Urothelium cell line (cell line): Measurements from ENCODE around the gene RUNX2.

Experiments
- DNase-seq: peaks from one replicate; pipeline ENCODE4 v3.0.0; 2011; ENCODE audit warnings: low spot score, mixed read lengths
- FAIRE-seq: peaks from 2 replicates; lab custom pipeline; 2011; peaks lifted over from hg19 to GRCh38; lab: Jason Lieb, UNC

The RUNX2 gene

GRCh38 chr6:45685076-45685475 lies 356.9 kb downstream of the RUNX2 start:
- no peak for FAIRE-seq
- peak; percentile 16 for DNase-seq

GRCh38 chr6:45686841-45687569 lies 358.9 kb downstream of the RUNX2 start:
- DNase-seq, result no peak
- no peak for FAIRE-seq

GRCh38 chr6:45687570-45687969 lies 359.4 kb downstream of the RUNX2 start:
- DNase-seq (no peak), FAIRE-seq (no peak)

- no peak for FAIRE-seq
- no peak for DNase-seq
Measured at GRCh38 chr6:45688180-45688579, 360.1 kb downstream of the RUNX2 start.

GRCh38 chr6:45689926-45690615 lies 361.9 kb downstream of the RUNX2 start:
- FAIRE-seq (no peak), DNase-seq (no peak)

- DNase-seq (no peak), FAIRE-seq (no peak)
Measured at GRCh38 chr6:45690846-45691245, 362.7 kb downstream of the RUNX2 start.

GRCh38 chr6:45691426-45691825 lies 363.3 kb downstream of the RUNX2 start:
- DNase-seq (no peak), FAIRE-seq (no peak)

- FAIRE-seq (no peak), DNase-seq (no peak)
Measured at GRCh38 chr6:45692021-45692420, 363.9 kb downstream of the RUNX2 start.

- no peak for DNase-seq
- no peak for FAIRE-seq
Measured at GRCh38 chr6:45696738-45697137, 368.6 kb downstream of the RUNX2 start.

- DNase-seq (peak; percentile 47), FAIRE-seq (no peak)
Measured at GRCh38 chr6:45697605-45698004, 369.5 kb downstream of the RUNX2 start.

GRCh38 chr6:45698046-45698445 lies 369.9 kb downstream of the RUNX2 start:
- no peak for DNase-seq
- no peak for FAIRE-seq

GRCh38 chr6:45699663-45700062 lies 371.5 kb downstream of the RUNX2 start:
- DNase-seq, result no peak
- no peak for FAIRE-seq

GRCh38 chr6:45702849-45703739 lies 375.0 kb downstream of the RUNX2 start:
- no peak for FAIRE-seq
- DNase-seq, result no peak

- no peak for FAIRE-seq
- DNase-seq, result no peak
Measured at GRCh38 chr6:45704056-45704800, 376.1 kb downstream of the RUNX2 start.

- no peak for FAIRE-seq
Measured at GRCh38 chr6:45705137-45705855, 377.2 kb downstream of the RUNX2 start.

GRCh38 chr6:45706319-45706718 lies 378.2 kb downstream of the RUNX2 start:
- no peak for DNase-seq
- no peak for FAIRE-seq

More at GRCh38 chr6:45705137-45705855, 377.2 kb downstream of the RUNX2 start:
- DNase-seq, result no peak

GRCh38 chr6:45707176-45707575 lies 379.0 kb downstream of the RUNX2 start:
- no peak for FAIRE-seq

GRCh38 chr6:45709781-45710220 lies 381.7 kb downstream of the RUNX2 start:
- DNase-seq (no peak), FAIRE-seq (no peak)

More at GRCh38 chr6:45707176-45707575, 379.0 kb downstream of the RUNX2 start:
- DNase-seq, result no peak

- FAIRE-seq, result no peak
- no peak for DNase-seq
Measured at GRCh38 chr6:45710304-45710821, 382.2 kb downstream of the RUNX2 start.

- DNase-seq (no peak), FAIRE-seq (no peak)
Measured at GRCh38 chr6:45712076-45712475, 383.9 kb downstream of the RUNX2 start.
